Measurements from ENCODE around the gene PRKCH.

GRCh38 chr14:61420326-61420725 lies 98.9 kb downstream of the PRKCH start:
- TF ChIP-seq CTCF (IDR thresholded peaks at IDR 0.05): no peak
- no peak for TF ChIP-seq POLR2AphosphoS5 (IDR thresholded peaks at IDR 0.05)
- TF ChIP-seq POLR2A (IDR thresholded peaks at IDR 0.05): no peak
- TF ChIP-seq EP300 (IDR thresholded peaks at IDR 0.05): no peak
